ENCODE measurements around the gene AGPAT3.
A peak's percentile ranks its signal among the peaks of the same experiment; 100 is the strongest.

AGPAT3 gene

GRCh38 chr21:43865540-43866259 is 677 bp downstream of the AGPAT3 start:
- no peak for TF ChIP-seq POLR2A (IDR thresholded peaks at IDR 0.05; ENCODE audit: low read depth, low read length)
- no peak for FAIRE-seq
- peak; percentile 75 for DNase-seq (ENCODE audit: insufficient read length, low spot score)

DNA sequence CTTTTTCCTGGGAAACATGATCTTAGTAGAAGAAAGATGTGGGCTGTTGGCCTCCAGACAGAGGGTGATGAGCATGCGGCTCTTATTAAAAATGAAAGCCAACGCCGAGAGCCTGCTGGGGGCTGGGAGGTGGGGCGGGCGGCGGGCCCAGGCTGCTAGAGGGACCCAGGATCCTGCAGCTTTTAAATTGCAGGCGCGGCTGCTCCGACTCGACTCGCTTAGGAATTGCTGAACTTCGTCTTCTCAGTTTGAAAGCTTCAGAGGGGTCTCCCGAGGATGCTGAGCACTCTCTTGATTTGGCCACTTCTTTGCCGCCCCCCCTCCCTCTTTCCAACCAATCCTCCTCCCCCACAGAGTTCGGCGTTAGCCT is 1.2 kb downstream of the AGPAT3 start:
- FAIRE-seq = no peak
- no peak for TF ChIP-seq POLR2A (IDR thresholded peaks at IDR 0.05; ENCODE audit: low read depth, low read length)
- peak; percentile 55 for DNase-seq (ENCODE audit: insufficient read length, low spot score)

DNA sequence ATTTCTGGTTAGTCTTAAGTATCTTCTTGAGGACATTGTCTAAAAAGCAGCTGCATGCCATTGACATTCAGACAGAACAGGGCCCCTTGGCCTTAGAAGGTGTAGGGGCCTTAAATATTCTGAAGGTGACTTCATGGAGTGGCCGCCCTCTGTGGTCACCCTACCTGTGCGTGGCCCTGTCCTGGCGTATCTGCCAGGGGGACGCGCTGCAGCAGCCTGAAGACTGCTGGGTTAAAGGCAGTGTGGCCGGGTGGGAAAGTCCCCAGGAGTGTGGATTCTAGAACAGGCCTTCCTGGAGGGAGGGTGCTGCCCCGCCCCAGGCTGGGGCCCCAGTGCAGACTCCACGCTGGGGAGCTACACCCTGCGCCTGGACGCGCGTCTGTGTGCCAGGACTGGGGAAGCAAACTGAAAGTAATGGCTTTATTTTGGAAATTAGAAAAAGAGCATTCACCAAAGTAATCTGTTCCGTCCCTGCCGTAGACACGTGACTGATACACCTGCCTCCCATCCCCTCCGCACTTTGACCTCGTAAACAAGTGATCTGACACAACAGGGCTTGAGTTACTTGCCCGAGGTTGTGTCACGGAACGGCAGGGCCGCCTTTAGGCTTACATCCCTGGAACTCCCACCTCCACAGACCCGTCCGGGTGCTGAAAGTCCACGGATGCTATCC is 1.8 kb downstream of the AGPAT3 start:
- no peak for DNase-seq (ENCODE audit: insufficient read length, low spot score)
- no peak for TF ChIP-seq POLR2A (IDR thresholded peaks at IDR 0.05; ENCODE audit: low read depth, low read length)
- no peak for FAIRE-seq

- no peak for TF ChIP-seq POLR2A (IDR thresholded peaks at IDR 0.05; ENCODE audit: low read depth, low read length)
- DNase-seq (ENCODE audit: insufficient read length, low spot score) = no peak
- FAIRE-seq = no peak
These were observed 2.3 kb downstream of the AGPAT3 start for GRCh38 chr21:43867332-43867703.

DNA sequence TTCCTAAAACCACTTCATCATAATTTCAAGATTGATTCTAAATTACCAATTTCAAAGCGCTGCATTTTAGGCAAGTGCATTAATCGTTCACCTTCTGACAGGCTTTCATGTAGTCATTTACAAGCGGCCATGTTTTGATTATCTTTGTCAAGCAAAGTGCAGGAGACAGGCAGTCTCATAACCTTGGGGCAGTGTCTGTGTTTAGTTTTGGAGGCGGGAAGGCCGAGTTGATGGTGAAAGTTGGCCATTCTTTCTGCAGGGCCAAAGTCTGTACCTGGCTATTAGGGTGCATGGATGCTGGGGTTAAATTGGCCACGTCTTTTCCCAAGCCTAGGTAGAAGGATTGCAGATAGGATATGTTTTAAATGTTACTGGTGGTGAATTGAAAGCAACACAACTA is 2.9 kb downstream of the AGPAT3 start:
- FAIRE-seq (no peak), DNase-seq (ENCODE audit: insufficient read length, low spot score) (no peak)
- no peak for TF ChIP-seq POLR2A (IDR thresholded peaks at IDR 0.05; ENCODE audit: low read depth, low read length)

DNA sequence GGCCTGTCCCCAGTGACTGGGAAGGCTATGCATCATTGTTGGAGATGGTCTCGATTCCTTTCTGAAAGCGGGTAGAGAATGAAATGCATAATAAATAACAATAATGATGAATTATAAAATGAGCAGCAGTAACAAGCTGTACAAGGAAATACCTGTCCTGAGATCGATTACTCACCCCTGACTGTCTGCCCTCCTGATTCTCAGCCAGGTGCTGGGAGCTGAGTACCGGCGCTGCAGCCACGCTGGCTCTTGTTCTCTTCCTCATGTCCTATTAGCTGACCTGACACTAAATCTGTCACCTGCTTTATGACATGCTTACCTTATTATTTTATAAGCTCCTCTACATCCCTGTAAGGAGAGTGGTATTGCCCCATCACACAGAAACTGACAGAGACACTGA is 3.4 kb downstream of the AGPAT3 start:
- TF ChIP-seq POLR2A (IDR thresholded peaks at IDR 0.05; ENCODE audit: low read depth, low read length) = no peak
- DNase-seq (ENCODE audit: insufficient read length, low spot score) (no peak), FAIRE-seq (no peak)

- no peak for TF ChIP-seq POLR2A (IDR thresholded peaks at IDR 0.05; ENCODE audit: low read depth, low read length)
- DNase-seq (ENCODE audit: insufficient read length, low spot score) (no peak), FAIRE-seq (no peak)
These were observed 4.7 kb downstream of the AGPAT3 start for GRCh38 chr21:43869486-43870325.

DNA sequence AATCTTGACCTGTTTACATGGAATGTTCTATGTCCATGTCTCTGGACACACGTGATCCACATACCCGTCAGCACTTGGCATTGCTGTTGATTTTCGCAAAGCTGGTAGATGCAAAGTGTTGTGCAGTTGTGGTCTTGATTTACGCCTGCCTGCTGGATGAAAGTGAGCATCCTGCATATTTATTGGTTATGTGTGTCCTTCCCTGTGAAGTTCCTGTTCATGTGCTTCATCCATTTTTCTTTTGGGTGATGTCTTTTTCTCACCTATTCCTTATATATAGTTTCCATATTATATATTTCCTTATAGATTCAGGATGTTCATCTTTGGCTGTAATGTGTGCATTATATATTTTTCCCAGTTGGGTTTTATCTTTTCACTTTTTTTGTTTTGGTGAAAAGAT is 6.5 kb downstream of the AGPAT3 start:
- FAIRE-seq = no peak
- no peak for DNase-seq (ENCODE audit: insufficient read length, low spot score)
- TF ChIP-seq POLR2A (IDR thresholded peaks at IDR 0.05; ENCODE audit: low read depth, low read length) = no peak

DNA sequence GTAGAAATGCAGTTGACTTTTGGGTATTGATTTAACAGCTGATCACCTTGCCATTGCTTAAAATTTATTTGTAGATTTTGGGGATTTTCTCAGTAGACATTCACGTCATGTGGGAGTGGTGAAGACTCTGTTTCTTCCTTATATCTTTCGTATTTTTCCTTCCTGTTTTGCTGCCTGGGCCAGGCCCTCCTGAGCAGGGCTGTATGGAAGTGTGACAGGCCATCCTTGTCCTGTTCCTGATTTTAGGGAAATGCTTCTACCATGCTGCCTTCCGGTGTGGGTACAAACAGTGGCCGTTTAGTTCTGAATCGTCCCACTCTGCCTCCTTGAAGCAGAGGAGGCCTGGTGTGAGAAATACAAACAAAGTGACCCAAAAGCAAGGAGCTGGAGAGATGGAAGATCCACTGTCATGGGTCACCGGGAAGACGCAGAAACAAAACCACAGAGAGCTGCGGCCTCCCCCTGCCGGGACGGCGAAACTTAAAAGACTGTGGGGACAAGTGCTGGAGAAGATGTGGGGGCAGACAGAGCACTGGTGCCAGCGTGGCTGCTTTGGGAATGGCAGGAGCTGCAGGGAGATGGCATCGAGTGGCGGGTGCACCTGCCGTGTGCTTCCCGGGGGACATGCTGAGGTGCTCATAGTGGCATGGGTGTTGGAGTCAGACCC is 7.6 kb downstream of the AGPAT3 start:
- FAIRE-seq (no peak), DNase-seq (ENCODE audit: insufficient read length, low spot score) (no peak)
- no peak for TF ChIP-seq POLR2A (IDR thresholded peaks at IDR 0.05; ENCODE audit: low read depth, low read length)

GRCh38 chr21:43873673-43874072 is 8.7 kb downstream of the AGPAT3 start:
- no peak for DNase-seq (ENCODE audit: insufficient read length, low spot score)
- no peak for TF ChIP-seq POLR2A (IDR thresholded peaks at IDR 0.05; ENCODE audit: low read depth, low read length)
- no peak for FAIRE-seq

GRCh38 chr21:43874085-43874805 is 9.2 kb downstream of the AGPAT3 start:
- DNase-seq (ENCODE audit: insufficient read length, low spot score) (no peak), FAIRE-seq (no peak)
- no peak for TF ChIP-seq POLR2A (IDR thresholded peaks at IDR 0.05; ENCODE audit: low read depth, low read length)

- no peak for TF ChIP-seq POLR2A (IDR thresholded peaks at IDR 0.05; ENCODE audit: low read depth, low read length)
- FAIRE-seq (no peak), DNase-seq (ENCODE audit: insufficient read length, low spot score) (no peak)
These were observed 11.6 kb downstream of the AGPAT3 start for GRCh38 chr21:43876605-43877004.

- FAIRE-seq (no peak), DNase-seq (ENCODE audit: insufficient read length, low spot score) (no peak)
- TF ChIP-seq POLR2A (IDR thresholded peaks at IDR 0.05; ENCODE audit: low read depth, low read length) = no peak
These were observed 13.0 kb downstream of the AGPAT3 start for GRCh38 chr21:43877936-43878575.

Measured in H54 (cell line).